ENCODE measurements around the gene WDR86.

DNA sequence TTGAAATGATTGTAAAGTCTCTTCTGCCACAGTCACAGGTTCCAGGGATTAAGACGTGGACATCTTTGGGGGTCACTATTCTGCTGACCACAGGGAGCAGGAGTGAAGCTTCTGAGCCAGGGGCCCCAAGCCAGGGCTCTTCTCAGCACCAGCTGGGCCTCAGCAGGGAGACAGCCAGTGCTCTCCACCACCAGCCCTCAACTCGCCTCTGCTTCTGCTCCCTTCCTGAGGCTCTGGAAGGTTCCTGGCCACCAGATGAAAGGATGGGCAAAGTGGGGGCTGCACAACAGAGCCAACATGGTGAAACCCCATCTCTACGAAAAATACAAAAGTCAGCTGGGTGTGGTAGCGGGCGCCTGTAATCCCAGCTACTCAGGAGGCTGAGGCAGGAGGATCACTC is 41.3 kb upstream of the WDR86 start:
- TF ChIP-seq, protein P1, sequence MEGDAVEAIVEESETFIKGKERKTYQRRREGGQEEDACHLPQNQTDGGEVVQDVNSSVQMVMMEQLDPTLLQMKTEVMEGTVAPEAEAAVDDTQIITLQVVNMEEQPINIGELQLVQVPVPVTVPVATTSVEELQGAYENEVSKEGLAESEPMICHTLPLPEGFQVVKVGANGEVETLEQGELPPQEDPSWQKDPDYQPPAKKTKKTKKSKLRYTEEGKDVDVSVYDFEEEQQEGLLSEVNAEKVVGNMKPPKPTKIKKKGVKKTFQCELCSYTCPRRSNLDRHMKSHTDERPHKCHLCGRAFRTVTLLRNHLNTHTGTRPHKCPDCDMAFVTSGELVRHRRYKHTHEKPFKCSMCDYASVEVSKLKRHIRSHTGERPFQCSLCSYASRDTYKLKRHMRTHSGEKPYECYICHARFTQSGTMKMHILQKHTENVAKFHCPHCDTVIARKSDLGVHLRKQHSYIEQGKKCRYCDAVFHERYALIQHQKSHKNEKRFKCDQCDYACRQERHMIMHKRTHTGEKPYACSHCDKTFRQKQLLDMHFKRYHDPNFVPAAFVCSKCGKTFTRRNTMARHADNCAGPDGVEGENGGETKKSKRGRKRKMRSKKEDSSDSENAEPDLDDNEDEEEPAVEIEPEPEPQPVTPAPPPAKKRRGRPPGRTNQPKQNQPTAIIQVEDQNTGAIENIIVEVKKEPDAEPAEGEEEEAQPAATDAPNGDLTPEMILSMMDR (optimal IDR thresholded peaks at IDR 0.05 in 1 of 3, IDR thresholded peaks at IDR 0.05 in 1 of 3, conservative IDR thresholded peaks at IDR 0.05 in 1 of 3; ENCODE audit: extremely low read depth in 1 of 3, insufficient read depth in 2 of 3, low read length in 3 of 3), result no peak
- TF ChIP-seq EZH2 (IDR thresholded peaks at IDR 0.05; ENCODE audit: low read length), result no peak
